SK-N-SH (cell line): ENCODE results near the gene FHL2. TPM values are rescaled to one million over a fixed set of nuclear protein-coding genes. Genes with fewer than 3 reads are reported as not detected.

Source experiments
- CTCF ChIA-PET: fragments of 300-600, 350-600 bp; formaldehyde crosslinking; extraction: SDS; loops from one replicate; lab custom pipeline; 2021; lab: Yijun Ruan, JAX
- POLR2A ChIA-PET: fragments of 350-600 bp; sonication (Branson Sonifier 250); formaldehyde crosslinking; extraction: SDS; loops from one replicate; lab custom pipeline; 2020; ENCODE audit warnings: antibody characterized with exemption, inconsistent platforms; lab: Yijun Ruan, JAX
- DNase-seq: peaks from one replicate; pipeline ENCODE4 v3.0.0; 2012
- H2AFZ ChIP-seq: fragments of 200-600 bp; sonication (generic); 2 replicates; pipeline ENCODE4 v1.8.1; 2016; ENCODE audit warnings: antibody characterized with exemption, mild to moderate bottlenecking, low read depth
- H3F3A ChIP-seq: fragments of 200-600 bp; sonication (generic); replicated peaks from 2 replicates; pipeline ENCODE3; 2016; ENCODE audit warnings: antibody characterized with exemption, mild to moderate bottlenecking; ENCODE audit not compliant: insufficient read depth
- H3K27ac ChIP-seq, 2 experiments: fragments of 200-500 bp in 1 of 2; fragments of 200-600 bp in 1 of 2; sonication (Bioruptor generic) in 1 of 2; sonication (generic), shearing (Covaris generic) in 1 of 2; 2 replicates each; pipeline versions ENCODE4 v1.5.1 to v1.6.1; 2014 to 2016; ENCODE audit warnings: low read depth in 2 of 2, inconsistent platforms in 1 of 2, low read length in 1 of 2, mild to moderate bottlenecking in 1 of 2, mixed read lengths in 1 of 2
- H3K27me3 ChIP-seq: fragments of 200-600 bp; sonication (generic), shearing (Covaris generic); 2 replicates; pipeline ENCODE4 v1.6.1; 2016; ENCODE audit warnings: mixed run types; ENCODE audit not compliant: insufficient read depth
- H3K36me3 ChIP-seq, 2 experiments: fragments of 200-500 bp in 1 of 2; fragments of 200-600 bp in 1 of 2; sonication (Bioruptor generic) in 1 of 2; sonication (generic) in 1 of 2; replicated peaks in 1 of 2; 2 replicates each; pipeline versions ENCODE3 to v1.5.1; 2014 to 2016; ENCODE audit warnings: low read length in 1 of 2, mild to moderate bottlenecking in 1 of 2; ENCODE audit not compliant: insufficient read depth in 2 of 2, control insufficient read depth in 1 of 2
- H3K4me1 ChIP-seq, 2 experiments: fragments of 200-500 bp in 1 of 2; fragments of 200-600 bp in 1 of 2; sonication (Bioruptor generic) in 1 of 2; sonication (generic), shearing (Covaris generic) in 1 of 2; 2 replicates each; pipeline versions ENCODE4 v1.5.1 to v1.6.1; 2014 to 2016; ENCODE audit warnings: low read depth in 1 of 2, low read length in 1 of 2, mixed run types in 1 of 2; ENCODE audit not compliant: insufficient read depth in 2 of 2, control insufficient read depth in 1 of 2
- H3K4me2 ChIP-seq: fragments of 200-600 bp; sonication (generic), shearing (Covaris generic); 2 replicates; pipeline ENCODE4 v1.6.1; 2017; ENCODE audit warnings: mixed run types
- H3K4me3 ChIP-seq, 2 experiments: fragments of 200-500 bp in 1 of 2; fragments of 200-600 bp in 1 of 2; sonication (Bioruptor generic) in 1 of 2; sonication (generic), shearing (Covaris generic) in 1 of 2; 2 replicates each; pipeline versions ENCODE4 v1.5.1 to v1.8.1; 2014 to 2016; ENCODE audit warnings: low read depth in 2 of 2, inconsistent platforms in 1 of 2, low read length in 1 of 2, mild to moderate bottlenecking in 1 of 2, mixed read lengths in 1 of 2, moderate library complexity in 1 of 2
- H3K79me2 ChIP-seq: fragments of 200-600 bp; sonication (generic); 2 replicates; pipeline ENCODE4 v1.8.1; 2017; ENCODE audit warnings: mild to moderate bottlenecking; ENCODE audit not compliant: insufficient read depth
- H3K9ac ChIP-seq: fragments of 200-600 bp; sonication (generic); 2 replicates; pipeline ENCODE4 v1.6.1; 2017; ENCODE audit warnings: mixed run types
- H3K9me2 ChIP-seq: fragments of 200-600 bp; sonication (generic); 2 replicates; pipeline ENCODE4 v1.6.1; 2017; ENCODE audit warnings: mixed run types
- H3K9me3 ChIP-seq: fragments of 200-600 bp; sonication (generic); 2 replicates; pipeline ENCODE4 v1.6.1; 2017; ENCODE audit warnings: mixed run types, mild to moderate bottlenecking, moderate library complexity
- H4K20me1 ChIP-seq: fragments of 200-600 bp; sonication (generic); 2 replicates; pipeline ENCODE4 v1.6.1; 2017; ENCODE audit warnings: mild to moderate bottlenecking, mixed run types; ENCODE audit not compliant: insufficient read depth
- EP300 ChIP-seq, 2 experiments: IDR thresholded peaks; 2 replicates each; pipeline versions ENCODE4 v1.4.0 to v1.6.1; 2012; ENCODE audit warnings: borderline replicate concordance in 1 of 2, low read depth in 1 of 2, low read length in 1 of 2
- FOSL2 ChIP-seq: IDR thresholded peaks from 2 replicates; pipeline ENCODE4 v1.4.0; 2012; ENCODE audit warnings: low read depth, mild to moderate bottlenecking, moderate library complexity, borderline replicate concordance
- FOXM1 ChIP-seq: IDR thresholded peaks from 2 replicates; pipeline ENCODE4 v1.4.0; 2012; ENCODE audit warnings: low read depth, mild to moderate bottlenecking
- GABPA ChIP-seq: IDR thresholded peaks from 2 replicates; pipeline ENCODE4 v1.4.0; 2012; ENCODE audit warnings: low read depth, mild to moderate bottlenecking
- GATA2 ChIP-seq: sonication (generic); formaldehyde crosslinking; IDR thresholded peaks from 2 replicates; pipeline ENCODE4 v1.5.0; 2020; ENCODE audit warnings: mild to moderate bottlenecking, missing genetic modification reagents
- JUND ChIP-seq: IDR thresholded peaks from 2 replicates; pipeline ENCODE4 v1.4.0; 2012
- MXI1 ChIP-seq: IDR thresholded peaks from 2 replicates; pipeline ENCODE4 v1.6.1; 2012; ENCODE audit warnings: mild to moderate bottlenecking, low read depth, low read length, improper control_type of control experiment
- NFIC ChIP-seq: IDR thresholded peaks from 2 replicates; pipeline ENCODE4 v1.4.0; 2012; ENCODE audit warnings: borderline replicate concordance
- POLR2AphosphoS5 ChIP-seq: IDR thresholded peaks from 2 replicates; pipeline ENCODE4 v1.6.1; 2012; ENCODE audit warnings: low read depth, low read length
- RAD21 ChIP-seq: IDR thresholded peaks from 2 replicates; pipeline ENCODE4 v1.6.1; 2012; ENCODE audit warnings: mild to moderate bottlenecking, low read length
- SIN3A ChIP-seq: IDR thresholded peaks from 2 replicates; pipeline ENCODE4 v1.6.1; 2012; ENCODE audit warnings: low read depth, mild to moderate bottlenecking, low read length, moderate library complexity, borderline replicate concordance
- SMC3 ChIP-seq: IDR thresholded peaks from 2 replicates; pipeline ENCODE4 v1.6.1; 2012; ENCODE audit warnings: low read depth, low read length, improper control_type of control experiment
- TAF1 ChIP-seq: IDR thresholded peaks from 2 replicates; pipeline ENCODE4 v1.6.1; 2012; ENCODE audit warnings: low read depth, mild to moderate bottlenecking, low read length, moderate library complexity, borderline replicate concordance
- TCF12 ChIP-seq: IDR thresholded peaks from 2 replicates; pipeline ENCODE4 v1.4.0; 2012
- WGBS: methylation state at CpG from one replicate; pipeline ENCODE4 v1.1.6; 2017; ENCODE audit warnings: low lambda C conversion rate; 5-methylcytosine and 5-hydroxymethylcytosine counted together
- polyA plus RNA-seq, 3 experiments: library from polyadenylated mRNA; depleted of rRNA; stranded (reverse); fragments of >200 nt; gene quantifications; 2 replicates each; pipeline ENCODE4 v1.2.3, GENCODE V29; 2012
- TF ChIP-seq, protein P1 (sequence below): IDR thresholded peaks from 2 replicates; pipeline ENCODE4 v1.6.1; 2012; ENCODE audit warnings: mild to moderate bottlenecking, low read depth, low read length, moderate library complexity
- TF ChIP-seq, protein P2 (sequence below): IDR thresholded peaks from 2 replicates; pipeline ENCODE4; 2012
- TF ChIP-seq, protein P3 (sequence below): fragments of 150-350 bp; IDR thresholded peaks from 2 replicates; pipeline ENCODE4 v1.6.1; 2016; ENCODE audit warnings: mild to moderate bottlenecking, low read depth, low read length
- TF ChIP-seq, protein P4 (sequence below): IDR thresholded peaks from 2 replicates; pipeline ENCODE4 v1.4.0; 2012; ENCODE audit warnings: low read depth
- TF ChIP-seq, protein P5 (sequence below): IDR thresholded peaks from 2 replicates; pipeline ENCODE4 v1.4.0; 2012; ENCODE audit warnings: low read depth, borderline replicate concordance
- TF ChIP-seq, protein P6 (sequence below): fragments of 200-600 bp; sonication (generic); IDR thresholded peaks from 2 replicates; pipeline ENCODE4 v1.6.1; 2017; ENCODE audit warnings: antibody characterized with exemption, mild to moderate bottlenecking, moderate library complexity

The FHL2 gene
- polyA plus RNA-seq, 1 of the 3 experiments (the other 2 are of a cell fraction), result 31.7 TPM

DNA sequence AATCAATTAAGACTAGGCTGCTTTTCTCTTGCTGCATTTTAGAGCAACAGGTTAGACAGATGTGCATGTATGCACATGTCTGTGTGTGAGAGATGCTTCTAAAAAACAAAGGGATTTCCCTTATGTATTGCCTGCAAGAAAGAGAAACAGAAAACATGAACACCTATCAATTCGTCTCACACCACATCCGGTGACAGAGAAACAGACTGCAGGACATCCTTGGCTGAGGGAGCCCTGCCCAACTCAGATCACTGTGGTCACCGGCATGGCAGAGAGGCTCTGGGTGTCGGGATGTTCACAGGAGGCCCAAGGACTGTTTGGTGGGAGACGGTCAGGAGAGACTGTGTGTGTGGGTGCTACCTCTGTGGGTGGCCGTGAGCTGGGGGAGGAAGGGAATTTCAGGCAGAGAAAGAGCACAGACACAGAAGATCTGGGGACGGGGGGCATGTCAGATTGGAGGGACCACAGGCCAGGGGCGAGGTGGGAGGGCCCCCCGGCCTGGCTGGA, 24.9 kb downstream of the FHL2 start:
- H4K20me1 ChIP-seq, result peaks cover 11% of the 10 kb centered on the region; the same call in 1 of the 2 replicates
- H3F3A ChIP-seq, result peaks cover 8% of the 10 kb centered on the region
- H3K9me3 ChIP-seq, result no peaks in the 10 kb centered on the region
- no peaks in the 10 kb centered on the region for H3K9me2 ChIP-seq
- peaks cover 6 to 10% of the 10 kb centered on the region in 2 experiments; a peak in 1 of 4 replicates for H3K4me1 ChIP-seq
- peaks cover 41% of the 10 kb centered on the region; the same call in 1 of the 2 replicates for H3K79me2 ChIP-seq
- H3K27me3 ChIP-seq, result no peaks in the 10 kb centered on the region
- H3K36me3 ChIP-seq, result peaks cover 2 to 31% of the 10 kb centered on the region in 2 experiments
- no peak overlapping the region for H3K4me3 ChIP-seq
- no peak overlapping the region for H3K4me2 ChIP-seq
- no peak overlapping the region for H3K9ac ChIP-seq
- TF ChIP-seq NFIC (no peak), FOSL2 (no peak), JUND (no peak), SIN3A (no peak), RAD21 (no peak), POLR2AphosphoS5 (no peak), FOXM1 (no peak), TCF12 (no peak), TAF1 (no peak), EP300 (IDR thresholded peaks at IDR 0.05; ENCODE audit: borderline replicate concordance in 1 of 2, low read depth in 1 of 2, low read length in 1 of 2) (no peak), SMC3 (no peak), GABPA (no peak), MXI1 (no peak), GATA2 (CRISPR knock-in tag) (no peak)
- TF ChIP-seq, protein P1, sequence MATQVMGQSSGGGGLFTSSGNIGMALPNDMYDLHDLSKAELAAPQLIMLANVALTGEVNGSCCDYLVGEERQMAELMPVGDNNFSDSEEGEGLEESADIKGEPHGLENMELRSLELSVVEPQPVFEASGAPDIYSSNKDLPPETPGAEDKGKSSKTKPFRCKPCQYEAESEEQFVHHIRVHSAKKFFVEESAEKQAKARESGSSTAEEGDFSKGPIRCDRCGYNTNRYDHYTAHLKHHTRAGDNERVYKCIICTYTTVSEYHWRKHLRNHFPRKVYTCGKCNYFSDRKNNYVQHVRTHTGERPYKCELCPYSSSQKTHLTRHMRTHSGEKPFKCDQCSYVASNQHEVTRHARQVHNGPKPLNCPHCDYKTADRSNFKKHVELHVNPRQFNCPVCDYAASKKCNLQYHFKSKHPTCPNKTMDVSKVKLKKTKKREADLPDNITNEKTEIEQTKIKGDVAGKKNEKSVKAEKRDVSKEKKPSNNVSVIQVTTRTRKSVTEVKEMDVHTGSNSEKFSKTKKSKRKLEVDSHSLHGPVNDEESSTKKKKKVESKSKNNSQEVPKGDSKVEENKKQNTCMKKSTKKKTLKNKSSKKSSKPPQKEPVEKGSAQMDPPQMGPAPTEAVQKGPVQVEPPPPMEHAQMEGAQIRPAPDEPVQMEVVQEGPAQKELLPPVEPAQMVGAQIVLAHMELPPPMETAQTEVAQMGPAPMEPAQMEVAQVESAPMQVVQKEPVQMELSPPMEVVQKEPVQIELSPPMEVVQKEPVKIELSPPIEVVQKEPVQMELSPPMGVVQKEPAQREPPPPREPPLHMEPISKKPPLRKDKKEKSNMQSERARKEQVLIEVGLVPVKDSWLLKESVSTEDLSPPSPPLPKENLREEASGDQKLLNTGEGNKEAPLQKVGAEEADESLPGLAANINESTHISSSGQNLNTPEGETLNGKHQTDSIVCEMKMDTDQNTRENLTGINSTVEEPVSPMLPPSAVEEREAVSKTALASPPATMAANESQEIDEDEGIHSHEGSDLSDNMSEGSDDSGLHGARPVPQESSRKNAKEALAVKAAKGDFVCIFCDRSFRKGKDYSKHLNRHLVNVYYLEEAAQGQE, result no peak
- TF ChIP-seq, protein P2, sequence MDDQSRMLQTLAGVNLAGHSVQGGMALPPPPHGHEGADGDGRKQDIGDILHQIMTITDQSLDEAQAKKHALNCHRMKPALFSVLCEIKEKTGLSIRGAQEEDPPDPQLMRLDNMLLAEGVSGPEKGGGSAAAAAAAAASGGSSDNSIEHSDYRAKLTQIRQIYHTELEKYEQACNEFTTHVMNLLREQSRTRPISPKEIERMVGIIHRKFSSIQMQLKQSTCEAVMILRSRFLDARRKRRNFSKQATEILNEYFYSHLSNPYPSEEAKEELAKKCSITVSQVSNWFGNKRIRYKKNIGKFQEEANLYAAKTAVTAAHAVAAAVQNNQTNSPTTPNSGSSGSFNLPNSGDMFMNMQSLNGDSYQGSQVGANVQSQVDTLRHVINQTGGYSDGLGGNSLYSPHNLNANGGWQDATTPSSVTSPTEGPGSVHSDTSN, result no peak
- TF ChIP-seq, protein P3, sequence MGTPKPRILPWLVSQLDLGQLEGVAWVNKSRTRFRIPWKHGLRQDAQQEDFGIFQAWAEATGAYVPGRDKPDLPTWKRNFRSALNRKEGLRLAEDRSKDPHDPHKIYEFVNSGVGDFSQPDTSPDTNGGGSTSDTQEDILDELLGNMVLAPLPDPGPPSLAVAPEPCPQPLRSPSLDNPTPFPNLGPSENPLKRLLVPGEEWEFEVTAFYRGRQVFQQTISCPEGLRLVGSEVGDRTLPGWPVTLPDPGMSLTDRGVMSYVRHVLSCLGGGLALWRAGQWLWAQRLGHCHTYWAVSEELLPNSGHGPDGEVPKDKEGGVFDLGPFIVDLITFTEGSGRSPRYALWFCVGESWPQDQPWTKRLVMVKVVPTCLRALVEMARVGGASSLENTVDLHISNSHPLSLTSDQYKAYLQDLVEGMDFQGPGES, result no peak
- TF ChIP-seq, protein P4, sequence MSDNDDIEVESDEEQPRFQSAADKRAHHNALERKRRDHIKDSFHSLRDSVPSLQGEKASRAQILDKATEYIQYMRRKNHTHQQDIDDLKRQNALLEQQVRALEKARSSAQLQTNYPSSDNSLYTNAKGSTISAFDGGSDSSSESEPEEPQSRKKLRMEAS, result no peak
- TF ChIP-seq, protein P5, sequence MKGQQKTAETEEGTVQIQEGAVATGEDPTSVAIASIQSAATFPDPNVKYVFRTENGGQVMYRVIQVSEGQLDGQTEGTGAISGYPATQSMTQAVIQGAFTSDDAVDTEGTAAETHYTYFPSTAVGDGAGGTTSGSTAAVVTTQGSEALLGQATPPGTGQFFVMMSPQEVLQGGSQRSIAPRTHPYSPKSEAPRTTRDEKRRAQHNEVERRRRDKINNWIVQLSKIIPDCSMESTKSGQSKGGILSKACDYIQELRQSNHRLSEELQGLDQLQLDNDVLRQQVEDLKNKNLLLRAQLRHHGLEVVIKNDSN, result no peak
- TF ChIP-seq, protein P6, sequence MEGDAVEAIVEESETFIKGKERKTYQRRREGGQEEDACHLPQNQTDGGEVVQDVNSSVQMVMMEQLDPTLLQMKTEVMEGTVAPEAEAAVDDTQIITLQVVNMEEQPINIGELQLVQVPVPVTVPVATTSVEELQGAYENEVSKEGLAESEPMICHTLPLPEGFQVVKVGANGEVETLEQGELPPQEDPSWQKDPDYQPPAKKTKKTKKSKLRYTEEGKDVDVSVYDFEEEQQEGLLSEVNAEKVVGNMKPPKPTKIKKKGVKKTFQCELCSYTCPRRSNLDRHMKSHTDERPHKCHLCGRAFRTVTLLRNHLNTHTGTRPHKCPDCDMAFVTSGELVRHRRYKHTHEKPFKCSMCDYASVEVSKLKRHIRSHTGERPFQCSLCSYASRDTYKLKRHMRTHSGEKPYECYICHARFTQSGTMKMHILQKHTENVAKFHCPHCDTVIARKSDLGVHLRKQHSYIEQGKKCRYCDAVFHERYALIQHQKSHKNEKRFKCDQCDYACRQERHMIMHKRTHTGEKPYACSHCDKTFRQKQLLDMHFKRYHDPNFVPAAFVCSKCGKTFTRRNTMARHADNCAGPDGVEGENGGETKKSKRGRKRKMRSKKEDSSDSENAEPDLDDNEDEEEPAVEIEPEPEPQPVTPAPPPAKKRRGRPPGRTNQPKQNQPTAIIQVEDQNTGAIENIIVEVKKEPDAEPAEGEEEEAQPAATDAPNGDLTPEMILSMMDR, result no peak
- H3K27ac ChIP-seq, result no peak overlapping the region
- H2AFZ ChIP-seq, result no peak overlapping the region
- no peak for DNase-seq
- ChIA-PET CTCF (interaction anchor here (3.5 kb wide), 1 partner anchor 148 kb away, joined by 16 read pairs; no protein-coding TSS in a partner anchor), POLR2A (no interaction called here)
- 97% methylated on average over 9 of the region's 9 CpGs for WGBS
